SHP77 treated with DMSO at 0.1 percent for 48 hours (cell line): ENCODE data around the gene PNMT.

Experiments used
- DNase-seq: peaks from one replicate; lab custom pipeline; 2025; lab: John Stamatoyannopoulos, UW

The PNMT gene

DNA sequence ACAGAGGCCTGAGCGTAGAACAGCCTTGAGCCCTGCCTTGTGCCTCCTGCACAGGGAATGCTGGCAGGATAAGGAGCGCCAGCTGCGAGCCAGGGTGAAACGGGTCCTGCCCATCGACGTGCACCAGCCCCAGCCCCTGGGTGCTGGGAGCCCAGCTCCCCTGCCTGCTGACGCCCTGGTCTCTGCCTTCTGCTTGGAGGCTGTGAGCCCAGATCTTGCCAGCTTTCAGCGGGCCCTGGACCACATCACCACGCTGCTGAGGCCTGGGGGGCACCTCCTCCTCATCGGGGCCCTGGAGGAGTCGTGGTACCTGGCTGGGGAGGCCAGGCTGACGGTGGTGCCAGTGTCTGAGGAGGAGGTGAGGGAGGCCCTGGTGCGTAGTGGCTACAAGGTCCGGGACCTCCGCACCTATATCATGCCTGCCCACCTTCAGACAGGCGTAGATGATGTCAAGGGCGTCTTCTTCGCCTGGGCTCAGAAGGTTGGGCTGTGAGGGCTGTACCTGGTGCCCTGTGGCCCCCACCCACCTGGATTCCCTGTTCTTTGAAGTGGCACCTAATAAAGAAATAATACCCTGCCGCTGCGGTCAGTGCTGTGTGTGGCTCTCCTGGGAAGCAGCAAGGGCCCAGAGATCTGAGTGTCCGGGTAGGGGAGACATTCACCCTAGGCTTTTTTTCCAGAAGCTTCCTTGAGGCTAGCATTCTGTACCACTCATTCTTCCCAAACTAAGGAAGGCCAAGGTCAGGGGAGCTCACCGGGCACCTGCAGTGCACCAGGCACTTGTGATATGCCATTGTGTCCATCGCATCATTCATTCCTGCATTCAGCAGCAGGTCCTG lies 1.9 kb downstream of the PNMT start:
- DNase-seq = no peak

DNA sequence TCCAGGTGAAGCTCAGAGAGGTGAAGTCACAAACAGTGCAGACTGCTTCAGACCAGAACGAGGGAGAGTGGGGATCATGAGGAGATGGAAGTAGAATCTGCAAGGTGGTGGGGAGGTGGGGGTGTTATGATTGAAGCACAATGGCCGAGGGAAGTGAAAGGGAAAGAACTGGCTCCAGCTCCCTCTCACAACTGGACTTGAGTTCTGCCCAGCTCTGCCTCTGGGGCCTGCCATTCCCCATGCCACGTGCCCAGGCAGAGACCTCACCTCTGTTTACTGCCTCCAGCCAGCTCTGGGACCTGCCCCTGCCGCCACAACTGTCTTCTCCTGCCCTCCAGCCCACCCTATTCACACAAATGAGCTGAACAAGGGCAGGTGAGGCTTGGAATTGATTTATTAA lies 2.5 kb downstream of the PNMT start:
- DNase-seq = no peak

DNA sequence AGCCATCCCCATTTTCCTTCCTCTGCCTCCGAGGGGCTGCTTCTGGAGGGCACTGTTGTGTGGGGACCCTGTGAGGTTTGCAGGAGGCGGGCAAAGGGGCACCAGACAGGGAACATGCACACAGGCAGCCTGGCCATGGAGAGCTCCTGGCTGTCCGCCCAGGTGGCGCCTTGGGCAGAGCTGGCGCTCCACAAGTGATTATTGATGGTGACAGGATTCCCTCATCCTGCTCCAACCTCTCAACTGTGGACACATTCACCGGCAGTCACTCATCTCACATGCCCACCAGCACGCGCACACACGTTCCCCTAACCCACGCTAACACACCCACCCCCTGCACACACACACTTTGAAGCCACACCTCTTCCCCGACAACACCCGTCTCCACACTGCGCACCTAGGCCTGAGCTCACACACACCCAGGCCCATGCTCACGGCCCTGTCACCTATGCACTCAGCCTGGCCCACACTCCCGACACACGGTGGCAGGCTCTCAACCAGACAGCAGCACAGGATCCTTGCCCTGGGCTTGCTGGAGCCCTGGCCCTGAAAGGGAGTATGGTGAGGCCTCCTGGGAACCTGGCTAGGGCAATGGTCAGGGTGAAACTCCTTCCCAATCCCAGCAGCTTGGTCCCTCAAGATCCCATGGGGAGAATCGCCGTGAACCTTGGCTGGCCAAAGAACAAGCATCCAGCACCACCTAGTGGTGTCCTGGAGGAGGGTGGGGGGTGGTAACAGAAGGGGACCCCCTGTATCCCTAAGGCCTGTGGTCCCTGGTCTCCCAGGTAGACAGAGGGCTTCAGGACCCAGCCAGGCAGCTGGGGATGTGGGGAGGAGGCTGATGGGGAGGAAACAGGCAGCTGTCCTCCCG lies 3.6 kb downstream of the PNMT start:
- no peak for DNase-seq

DNA sequence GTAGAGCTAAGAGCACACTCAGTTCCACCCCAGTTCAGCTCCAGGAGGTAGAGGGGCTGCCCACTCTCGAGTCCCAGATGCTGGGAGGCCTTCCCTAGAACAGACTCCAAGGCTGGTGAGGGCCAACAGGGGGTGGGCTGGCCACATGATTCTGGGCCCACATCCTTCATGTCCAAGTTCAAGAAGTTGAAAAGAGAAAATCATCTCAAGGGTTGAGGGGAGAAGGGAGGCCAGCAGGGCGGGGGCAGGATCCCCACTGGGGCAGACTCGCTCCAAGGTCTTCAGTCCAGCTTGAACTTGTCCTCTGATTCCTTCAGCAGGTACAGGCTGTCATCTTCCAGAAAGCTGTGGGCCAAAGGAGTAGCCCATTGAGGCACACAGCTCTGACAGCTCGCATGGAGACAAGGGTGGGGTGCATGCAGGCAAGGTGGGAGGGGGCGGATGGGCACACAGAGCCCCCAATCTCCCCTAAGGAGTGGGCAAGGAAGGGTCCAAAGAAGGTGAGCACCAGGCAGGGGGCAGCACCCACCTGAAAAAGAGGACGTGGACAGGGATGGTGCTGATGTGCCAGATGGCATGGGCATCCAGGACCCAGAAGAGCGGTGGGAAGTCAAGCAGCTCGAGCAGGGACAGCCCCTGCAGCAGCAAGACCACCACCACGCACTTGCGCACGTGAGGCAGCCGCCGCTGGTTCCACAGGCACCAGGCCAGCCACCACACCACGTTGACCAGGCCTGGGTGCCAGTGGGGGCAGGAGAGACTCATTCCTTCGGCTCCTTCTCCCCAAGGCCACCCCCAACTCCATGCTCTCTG lies 4.5 kb downstream of the PNMT start:
- no peak for DNase-seq

DNA sequence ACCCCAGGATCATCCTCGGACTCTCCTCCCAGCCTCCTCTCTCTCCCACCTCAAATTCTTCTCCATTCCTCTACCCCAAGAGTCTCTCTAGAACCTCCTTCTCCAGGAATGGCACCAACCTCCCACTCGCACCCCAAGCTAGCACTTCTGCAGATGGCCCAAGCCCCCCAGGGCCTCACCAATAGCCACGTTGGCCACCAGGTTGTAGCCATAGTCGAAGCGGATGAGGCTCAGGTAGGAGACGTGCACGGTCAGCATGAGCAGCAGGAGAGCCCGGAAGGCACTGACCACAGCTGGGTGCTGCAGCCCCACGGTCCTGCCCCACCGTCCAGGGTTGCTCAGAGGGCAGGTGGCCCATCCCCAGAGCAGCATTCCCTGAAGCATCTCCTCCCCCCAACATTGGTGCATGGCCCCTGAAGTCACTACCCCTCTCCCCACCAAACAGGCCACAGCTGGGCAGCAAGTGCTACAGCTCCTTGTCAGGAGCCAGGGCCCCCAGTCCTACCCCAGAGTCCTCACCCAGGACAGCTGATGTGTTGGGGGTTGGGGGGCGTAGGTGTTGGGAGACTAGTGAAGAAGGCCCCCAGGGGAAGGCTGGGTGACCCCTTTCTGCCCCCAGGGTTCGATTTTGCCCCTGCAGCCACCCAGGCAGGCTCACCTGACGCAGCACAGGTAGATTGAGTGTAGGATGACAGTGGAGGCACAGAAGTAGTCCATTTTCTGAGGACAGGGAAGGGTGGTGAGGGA lies 5.3 kb downstream of the PNMT start:
- no peak for DNase-seq

DNA sequence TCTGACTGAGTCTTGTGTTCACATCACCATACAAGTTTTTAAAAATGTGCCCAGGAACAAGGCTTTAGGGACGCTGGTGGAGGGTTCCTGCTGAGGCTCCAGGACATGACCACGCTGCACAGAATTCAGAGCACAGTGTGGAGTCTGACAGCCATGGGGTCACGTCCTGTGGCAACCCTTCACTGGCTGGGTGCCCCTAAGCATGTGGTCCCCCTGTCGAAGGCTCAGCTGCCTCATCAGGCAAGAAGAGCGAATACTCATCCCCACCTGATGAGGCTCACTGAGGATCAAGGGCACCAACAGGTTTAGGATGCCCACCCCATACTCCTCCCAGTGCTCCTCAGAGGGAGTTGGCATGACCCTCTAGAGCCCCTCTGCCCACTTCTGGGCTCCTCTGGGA lies 5.9 kb downstream of the PNMT start:
- no peak for DNase-seq

DNA sequence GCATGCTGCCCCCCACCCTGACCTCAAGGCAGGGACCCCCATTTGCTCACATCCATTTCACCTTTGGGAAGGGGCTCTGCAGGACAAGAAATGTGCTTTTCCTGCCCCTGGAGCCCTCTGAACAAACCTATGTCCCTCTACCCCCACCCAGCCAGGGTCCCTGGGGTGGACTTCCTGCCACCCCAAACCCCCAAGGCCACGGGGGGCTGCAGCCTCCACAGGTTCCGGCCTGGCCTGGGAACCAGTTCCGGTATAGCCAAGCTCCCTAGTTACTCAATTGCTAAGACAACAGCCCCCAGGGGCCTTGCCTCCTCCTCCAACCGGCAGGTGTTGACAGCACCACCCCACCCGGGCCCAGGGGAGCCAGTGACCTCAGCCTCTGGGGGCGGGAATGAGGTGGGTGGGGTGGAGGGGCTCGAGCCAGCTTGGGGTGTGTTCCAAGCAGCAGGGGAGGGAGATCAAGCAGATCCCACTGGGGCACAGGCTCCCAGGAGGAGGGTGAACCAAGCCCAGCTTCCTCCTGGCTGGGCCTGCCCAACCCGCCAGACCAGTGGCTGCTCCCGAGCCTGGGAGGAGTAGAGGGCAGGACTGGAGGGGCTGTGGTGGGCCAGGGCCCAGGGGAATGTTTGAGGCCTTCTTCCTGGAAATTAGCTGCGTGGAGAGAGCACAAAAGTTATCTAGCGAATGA lies 6.6 kb downstream of the PNMT start:
- no peak for DNase-seq

DNA sequence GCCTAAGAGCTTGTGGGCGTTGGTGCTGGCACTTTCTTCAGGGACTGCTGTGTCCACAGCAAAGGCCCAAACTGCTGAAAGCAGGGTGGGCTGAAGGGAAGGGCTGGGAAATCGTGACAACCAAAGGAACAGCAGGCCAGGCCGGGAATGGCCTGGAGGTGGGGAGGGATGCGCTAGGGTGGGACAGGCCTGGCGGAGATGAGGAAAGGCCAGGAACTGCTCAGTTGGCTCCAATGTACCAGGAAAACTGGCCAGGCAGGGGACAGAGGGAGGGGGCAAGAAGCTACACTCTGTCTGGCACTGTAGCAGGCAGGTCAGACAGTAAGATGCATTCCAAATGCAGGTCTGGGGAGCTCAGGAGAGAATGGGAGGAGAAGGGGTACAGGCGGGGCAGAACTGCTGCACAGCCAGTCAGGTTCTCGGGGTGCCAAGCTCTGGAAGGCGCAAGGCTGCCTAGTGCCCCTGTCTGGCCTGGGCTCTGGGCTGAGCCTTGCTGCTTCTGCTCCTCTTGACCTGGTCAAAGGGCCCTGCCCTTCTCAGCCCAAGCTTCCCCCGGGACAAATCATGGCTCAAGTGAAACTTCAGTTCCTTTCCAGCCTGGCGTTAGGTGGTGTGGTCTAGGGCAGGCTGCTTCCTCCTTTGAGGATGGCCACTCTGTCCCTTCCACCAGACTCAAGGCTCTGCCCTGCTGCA lies 7.3 kb downstream of the PNMT start:
- DNase-seq = no peak

DNA sequence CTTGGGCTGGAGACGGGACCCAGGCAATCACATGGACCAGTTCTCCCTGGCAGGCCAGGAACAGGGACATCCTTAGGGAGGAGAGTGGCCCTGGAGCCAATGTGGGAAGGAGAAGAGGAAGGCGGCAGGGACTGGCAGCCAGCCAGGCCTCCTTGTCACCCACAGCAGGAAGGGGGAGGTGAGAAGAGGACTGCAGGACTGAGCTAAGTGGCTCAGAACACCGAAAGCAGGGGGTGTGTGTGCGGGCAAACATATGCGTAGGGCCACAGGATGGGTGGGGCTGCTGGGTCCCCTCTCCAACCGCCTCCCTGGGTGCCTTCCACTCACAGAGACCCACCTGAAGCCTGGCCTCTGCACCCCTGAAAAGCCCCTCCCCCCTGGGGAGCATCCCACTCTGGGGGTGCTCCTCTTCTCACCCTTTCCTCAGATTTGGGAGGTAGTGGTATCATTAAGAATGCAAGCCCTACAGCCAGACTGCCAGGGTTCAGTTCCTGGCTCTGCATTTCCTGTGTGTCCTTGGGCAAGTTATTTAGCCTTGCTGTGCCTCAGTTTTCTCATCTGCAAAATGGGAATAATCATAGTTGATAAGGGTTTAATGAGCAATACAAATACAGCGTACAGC lies 8.1 kb downstream of the PNMT start:
- DNase-seq = peak; percentile 8

DNA sequence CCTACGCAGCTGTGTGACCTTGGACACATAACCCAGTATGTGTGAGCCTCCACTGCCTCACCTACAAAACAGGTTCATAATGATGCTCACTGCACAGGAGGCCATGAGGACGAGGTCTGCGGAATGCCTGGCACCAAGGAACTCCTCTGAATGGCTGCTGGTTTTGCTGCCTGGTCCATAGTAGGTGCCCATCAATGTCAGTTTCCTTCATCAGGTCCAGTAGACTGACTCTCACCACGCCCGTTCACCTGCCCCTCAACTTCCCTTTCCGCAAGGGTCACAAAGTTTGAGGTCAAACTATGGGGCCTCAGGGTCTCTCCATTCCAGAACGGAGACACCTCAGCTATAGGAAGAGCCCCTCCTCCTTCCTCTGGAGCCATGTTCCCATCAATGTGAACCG lies 8.8 kb downstream of the PNMT start:
- DNase-seq = no peak

DNA sequence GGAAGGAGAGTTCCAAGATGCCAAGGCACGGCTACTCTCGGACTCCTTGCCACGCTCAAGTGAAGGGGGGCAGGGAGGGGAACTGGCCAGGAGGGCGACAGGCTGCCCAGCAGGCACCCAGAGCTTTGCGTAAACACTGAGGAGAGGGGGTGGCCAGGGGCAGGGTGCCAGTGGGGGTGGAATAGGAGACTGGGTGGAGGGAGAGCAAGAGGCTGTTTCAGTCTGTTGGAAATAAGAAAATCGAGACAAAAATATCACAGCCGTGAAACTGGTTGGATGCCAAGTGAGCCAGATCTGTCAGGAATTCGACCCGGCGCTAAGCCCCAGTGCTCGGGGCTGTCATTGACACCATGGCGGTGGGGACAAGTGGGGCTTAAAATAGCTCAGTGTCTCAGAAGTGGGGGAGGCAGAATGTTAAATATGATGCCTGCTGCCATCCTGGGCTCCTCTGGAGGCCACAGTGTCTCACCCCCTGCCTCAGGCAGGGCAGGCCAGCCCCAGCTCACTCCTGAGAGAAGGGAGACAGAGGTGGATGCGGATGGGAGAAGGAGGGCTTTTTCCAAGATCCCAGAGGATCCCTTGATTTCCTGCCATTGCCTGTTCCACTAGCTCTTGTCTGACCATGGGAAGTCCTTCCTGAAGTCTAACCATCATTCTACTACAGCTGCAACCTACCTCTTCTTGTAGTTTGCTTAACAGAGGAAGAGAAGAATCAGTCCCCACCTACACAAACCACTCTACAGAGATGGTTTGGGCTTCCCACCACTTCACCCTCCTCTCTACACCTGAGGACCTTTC lies 9.5 kb downstream of the PNMT start:
- no peak for DNase-seq

DNA sequence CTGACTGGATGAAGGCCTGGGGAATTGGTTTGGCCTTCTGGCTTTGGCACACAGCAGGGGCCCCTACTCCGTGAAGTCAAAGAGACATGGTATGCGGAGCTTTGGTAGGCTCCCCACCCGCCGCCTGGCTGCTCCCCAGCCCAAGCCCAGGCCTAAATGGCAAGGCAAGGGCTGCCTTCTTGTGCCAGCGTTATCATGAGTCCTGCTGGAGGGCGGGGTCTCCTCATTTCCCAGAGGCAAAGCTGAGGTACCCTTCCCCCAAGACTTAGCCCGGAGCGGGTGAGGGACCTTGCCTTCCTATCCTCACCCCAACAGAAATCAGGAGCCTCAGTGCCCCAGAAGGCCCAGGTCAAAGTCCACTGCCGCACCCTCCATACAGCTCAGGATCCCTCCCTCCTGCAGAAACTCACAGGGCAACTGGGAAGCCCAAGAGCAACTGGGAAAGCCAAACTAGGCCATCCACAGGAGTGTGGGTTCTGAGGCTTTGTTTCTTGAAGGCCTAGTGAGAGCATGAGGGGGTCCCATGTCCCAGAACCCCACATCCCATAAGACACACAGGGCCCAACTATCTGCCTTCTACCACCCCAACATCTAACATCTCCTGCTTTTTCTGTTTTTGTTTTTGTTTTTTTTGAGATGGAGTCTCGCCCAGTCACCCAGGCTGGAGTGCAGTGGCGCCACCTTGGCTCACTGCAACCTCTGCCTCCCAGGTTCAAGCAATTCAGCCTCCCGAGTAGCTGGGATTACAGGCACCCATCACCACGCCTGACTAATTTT lies 10.3 kb downstream of the PNMT start:
- DNase-seq = no peak

DNA sequence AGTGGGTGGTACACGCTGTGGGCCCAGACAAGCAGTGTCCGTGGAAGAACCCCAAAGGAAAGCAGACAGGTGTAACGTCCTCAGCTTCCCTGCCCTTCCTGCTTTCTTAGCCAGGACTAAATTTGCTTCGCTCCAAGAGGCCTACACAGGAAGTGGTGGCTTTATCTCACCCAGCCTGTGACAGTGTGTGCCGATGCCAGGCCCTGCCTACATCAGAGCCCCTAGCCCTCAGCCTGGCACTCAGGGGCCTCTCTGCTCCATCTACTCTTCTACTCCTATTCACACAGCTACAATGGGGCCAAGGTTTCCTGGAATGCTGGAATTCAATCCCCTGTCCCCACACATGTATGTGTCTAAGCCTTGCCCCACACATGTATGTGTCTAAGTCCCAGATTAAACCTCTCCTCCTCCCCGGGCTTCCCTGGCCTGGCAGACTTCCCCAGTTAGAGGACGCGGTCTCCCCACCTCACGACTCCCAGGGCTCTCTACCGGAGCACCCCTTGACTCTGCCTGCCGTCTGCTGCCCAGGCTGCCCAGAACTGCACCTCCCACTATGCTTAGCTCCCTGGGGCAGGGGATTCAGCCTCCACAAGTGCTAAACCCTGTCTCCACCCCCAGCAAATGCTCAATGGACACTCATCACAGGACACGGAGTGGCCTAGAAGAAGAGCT lies 11.4 kb downstream of the PNMT start:
- DNase-seq = no peak

DNA sequence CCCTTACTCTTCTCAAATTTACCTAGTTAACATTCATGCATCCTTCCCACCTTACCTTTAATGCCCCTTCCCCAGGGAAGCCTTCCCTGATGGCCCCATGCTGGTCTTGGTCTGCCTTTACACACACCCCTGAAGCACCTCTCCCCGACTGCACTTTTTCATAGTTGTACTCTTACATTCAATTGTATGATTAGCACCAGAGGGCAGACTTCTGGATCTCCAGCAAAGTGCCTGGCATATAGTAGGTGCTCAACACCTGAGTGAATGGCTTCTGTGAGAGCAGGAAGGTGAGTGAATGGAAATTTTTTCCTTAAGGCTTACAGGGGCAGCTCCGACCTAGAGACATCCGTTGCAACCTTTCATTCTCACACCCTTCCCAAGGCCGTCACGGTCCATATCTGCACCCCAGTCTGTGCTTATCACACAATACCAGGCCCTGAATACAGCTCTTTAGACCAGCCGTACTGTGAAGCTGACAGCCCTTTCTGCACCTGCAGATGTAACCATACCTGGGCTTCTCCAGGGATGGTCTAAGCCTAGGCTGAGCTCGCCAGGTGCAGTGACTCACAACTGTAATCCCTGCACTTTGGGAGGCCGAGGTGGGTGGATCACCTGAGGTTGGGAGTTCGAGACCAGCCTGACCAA lies 15.2 kb downstream of the PNMT start:
- no peak for DNase-seq

DNA sequence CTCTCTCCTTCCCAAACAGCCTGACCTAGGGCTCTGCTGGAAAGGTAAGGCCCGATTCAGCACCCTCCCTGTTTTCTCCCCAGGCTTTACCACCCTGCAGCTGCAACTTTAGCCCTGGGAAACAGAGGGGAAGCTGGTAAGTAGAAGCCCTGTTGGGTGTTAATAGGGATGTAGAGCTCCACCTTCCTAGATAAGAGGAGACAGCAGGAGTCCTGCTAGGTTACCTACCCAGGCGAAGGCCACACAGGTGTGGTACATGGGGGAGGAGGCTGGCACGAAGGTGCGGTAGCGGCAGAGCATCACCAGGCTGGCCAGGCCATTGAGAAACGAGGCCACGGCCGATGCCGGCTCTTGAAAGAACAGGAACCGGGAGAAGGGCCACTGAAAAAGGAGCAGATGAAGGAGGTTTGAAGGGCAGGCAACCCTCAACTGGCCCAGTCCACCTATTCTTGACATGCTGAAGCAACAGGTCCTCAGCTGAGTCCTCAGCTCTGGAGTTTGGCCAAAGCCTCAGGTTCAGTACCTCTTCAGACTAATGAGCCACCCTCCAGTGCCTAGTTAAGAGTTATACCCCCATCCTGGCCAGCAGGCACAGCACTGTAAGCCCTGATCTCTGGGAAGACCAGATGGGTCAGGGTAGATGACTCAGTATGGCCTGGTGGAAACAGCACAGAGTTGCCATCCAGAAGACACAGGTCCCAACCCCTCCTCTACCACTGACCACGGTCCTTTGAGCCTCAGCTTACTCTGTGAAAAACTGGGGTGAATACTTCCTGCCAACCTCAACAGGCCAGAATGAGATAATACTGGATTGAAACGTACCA lies 16.3 kb downstream of the PNMT start:
- DNase-seq = no peak

DNA sequence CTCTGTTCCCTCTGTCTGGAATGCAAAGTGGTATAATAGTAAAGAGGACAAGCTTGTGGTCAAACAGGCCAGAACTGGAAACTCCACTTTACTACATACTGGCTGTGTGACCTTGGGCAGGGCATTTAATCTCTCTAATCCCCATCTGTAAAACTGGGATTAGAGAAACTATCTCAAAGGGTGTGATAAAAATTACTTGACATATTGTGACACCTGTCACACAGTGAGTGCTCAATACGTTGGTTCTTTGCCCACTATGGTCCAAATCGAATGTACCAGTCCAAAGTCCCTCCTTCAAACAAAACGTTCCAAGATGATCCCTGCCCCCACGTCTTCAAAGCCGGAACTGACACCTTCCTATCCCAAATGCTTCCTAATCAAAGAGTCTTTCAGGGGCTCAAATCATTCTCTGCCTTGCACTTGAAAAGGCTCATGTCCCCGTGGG lies 18.9 kb downstream of the PNMT start:
- no peak for DNase-seq
